ENCODE results near the gene SEMG1. TPM values are rescaled to one million over a fixed set of nuclear protein-coding genes. Genes with fewer than 3 reads are reported as not detected.

Gene SEMG1
- total and polyA plus RNA-seq, 8 donors = not detected

DNA sequence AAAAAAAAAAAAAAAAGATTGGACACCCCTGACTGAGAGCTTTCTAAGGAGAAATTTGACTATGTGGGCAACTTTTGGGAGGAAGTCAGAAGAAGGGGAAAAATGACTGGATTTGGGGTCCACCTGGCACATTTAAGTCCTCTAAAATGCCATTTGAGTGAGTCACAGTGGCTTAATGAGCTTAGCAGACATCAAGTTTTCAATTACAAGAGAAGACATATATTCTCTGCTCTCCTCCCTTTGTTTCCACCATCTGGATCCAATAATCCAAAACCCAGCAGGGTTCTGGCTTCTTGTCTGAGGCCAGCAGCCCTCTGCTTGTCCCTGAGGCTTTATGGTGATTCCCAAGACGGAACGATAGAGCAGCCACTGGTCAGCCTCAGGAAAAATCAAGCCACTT lies 25.2 kb upstream of the SEMG1 start:
- Histone ChIP-seq H3K4me3 (no peak overlapping the region), H3K27me3 (no peaks in the 10 kb centered on the region), H3K36me3 (no peaks in the 10 kb centered on the region), H3K9me3 (no peaks in the 10 kb centered on the region), H3K27ac (no peak overlapping the region), H3K4me1 (no peaks in the 10 kb centered on the region)
- TF ChIP-seq POLR2A (IDR thresholded peaks at IDR 0.05) (no peak), EP300 (IDR thresholded peaks at IDR 0.05) (no peak), POLR2AphosphoS5 (IDR thresholded peaks at IDR 0.05) (no peak)
- TF ChIP-seq, protein P1, sequence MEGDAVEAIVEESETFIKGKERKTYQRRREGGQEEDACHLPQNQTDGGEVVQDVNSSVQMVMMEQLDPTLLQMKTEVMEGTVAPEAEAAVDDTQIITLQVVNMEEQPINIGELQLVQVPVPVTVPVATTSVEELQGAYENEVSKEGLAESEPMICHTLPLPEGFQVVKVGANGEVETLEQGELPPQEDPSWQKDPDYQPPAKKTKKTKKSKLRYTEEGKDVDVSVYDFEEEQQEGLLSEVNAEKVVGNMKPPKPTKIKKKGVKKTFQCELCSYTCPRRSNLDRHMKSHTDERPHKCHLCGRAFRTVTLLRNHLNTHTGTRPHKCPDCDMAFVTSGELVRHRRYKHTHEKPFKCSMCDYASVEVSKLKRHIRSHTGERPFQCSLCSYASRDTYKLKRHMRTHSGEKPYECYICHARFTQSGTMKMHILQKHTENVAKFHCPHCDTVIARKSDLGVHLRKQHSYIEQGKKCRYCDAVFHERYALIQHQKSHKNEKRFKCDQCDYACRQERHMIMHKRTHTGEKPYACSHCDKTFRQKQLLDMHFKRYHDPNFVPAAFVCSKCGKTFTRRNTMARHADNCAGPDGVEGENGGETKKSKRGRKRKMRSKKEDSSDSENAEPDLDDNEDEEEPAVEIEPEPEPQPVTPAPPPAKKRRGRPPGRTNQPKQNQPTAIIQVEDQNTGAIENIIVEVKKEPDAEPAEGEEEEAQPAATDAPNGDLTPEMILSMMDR (IDR thresholded peaks at IDR 0.05) = no peak
- DNase-seq = no peak
- WGBS, 5 donors = 80 to 94% (median 90%) methylated on average over 2 of the region's 2 CpGs
- intact Hi-C loops (cut with DNase I; ENCODE audit: low total_unique reads) = no loop called here

DNA sequence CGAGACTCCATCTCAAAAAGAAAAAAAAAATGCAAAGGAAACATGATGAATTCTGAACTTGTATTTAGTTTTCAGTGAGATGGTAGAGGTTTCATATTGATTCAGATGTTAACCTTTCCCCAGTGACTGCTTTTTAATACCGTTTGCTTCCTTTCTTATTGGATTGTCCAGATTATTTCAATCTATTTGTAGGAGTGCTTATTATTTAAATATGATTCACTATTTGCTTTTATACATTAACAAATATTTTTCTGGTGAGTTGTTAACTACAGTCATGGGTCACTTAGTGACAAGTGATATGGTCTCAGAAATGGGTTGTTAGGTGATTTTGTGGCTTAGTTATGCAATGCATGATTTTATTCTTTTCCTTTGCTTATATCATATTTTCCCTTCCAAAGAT lies 23.7 kb upstream of the SEMG1 start:
- no peak for DNase-seq
- WGBS, 5 donors = 54 to 71% (median 66%) methylated on average over 2 of the region's 2 CpGs
- no peaks in the 10 kb centered on the region for H3K9me3 ChIP-seq
- intact Hi-C loops (cut with DNase I; ENCODE audit: low total_unique reads) = no loop called here
- TF ChIP-seq POLR2AphosphoS5 (IDR thresholded peaks at IDR 0.05) (no peak), EP300 (IDR thresholded peaks at IDR 0.05) (no peak), POLR2A (IDR thresholded peaks at IDR 0.05) (no peak)
- TF ChIP-seq, protein P1 (IDR thresholded peaks at IDR 0.05) = no peak
- no peaks in the 10 kb centered on the region for H3K36me3 ChIP-seq
- no peak overlapping the region for H3K27ac ChIP-seq
- no peak overlapping the region for H3K4me3 ChIP-seq
- H3K4me1 ChIP-seq = no peaks in the 10 kb centered on the region
- no peaks in the 10 kb centered on the region for H3K27me3 ChIP-seq

DNA sequence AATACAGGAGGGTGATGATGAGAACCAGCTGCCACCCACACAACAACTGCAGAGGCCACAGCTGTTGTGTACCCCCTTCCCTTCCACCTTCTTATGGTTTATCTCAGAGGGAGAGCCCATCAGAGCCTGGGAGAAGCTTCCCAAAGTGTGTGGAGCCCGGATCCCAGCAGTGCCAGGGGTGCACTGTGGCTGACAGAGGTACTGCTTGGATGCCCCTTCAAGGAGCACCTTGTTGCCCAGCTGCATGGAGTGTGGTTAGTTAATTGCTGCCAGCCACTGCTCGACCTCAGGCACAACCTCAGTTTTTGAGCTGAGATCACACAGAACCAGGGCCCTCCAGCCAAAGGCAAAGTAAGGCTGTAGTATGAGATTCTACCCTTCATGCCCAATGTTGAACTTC lies 19.1 kb upstream of the SEMG1 start:
- WGBS, 5 donors = 40 to 72% (median 67%) methylated on average over 1 to 2 of the region's 2 CpGs
- Histone ChIP-seq H3K27ac (no peak overlapping the region), H3K4me3 (no peak overlapping the region), H3K9me3 (no peaks in the 10 kb centered on the region), H3K36me3 (no peaks in the 10 kb centered on the region), H3K4me1 (no peaks in the 10 kb centered on the region), H3K27me3 (no peaks in the 10 kb centered on the region)
- intact Hi-C loops (cut with DNase I; ENCODE audit: low total_unique reads) = no loop called here
- TF ChIP-seq POLR2A (IDR thresholded peaks at IDR 0.05) = no peak
- no peak for TF ChIP-seq POLR2AphosphoS5 (IDR thresholded peaks at IDR 0.05)
- TF ChIP-seq, protein P1 (IDR thresholded peaks at IDR 0.05) = no peak
- no peak for TF ChIP-seq EP300 (IDR thresholded peaks at IDR 0.05)
- no peak for DNase-seq

DNA sequence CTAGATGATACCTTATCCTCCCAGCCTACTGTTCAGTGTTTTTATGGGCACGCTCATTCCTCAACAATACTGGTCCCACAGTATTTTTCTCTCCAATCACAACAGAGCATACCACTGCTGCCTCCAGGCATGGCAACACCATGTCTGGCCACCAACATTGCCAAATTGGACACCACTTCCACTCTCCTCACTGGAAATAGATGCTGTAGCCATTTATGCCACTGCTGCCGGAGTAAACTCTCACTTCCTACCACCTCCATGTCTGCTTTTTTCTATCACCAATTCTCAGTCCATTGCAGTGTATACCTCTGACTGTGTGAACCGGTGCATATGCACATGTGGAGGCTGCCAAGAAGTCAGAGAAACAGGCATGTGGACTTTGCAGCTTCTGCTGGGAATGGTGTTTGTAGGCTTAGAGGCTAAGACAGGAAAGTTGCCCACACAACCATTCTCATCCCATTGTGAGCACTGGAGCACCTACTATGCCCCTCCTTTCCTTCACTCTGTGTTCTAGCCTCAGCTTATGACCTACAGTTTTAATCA lies 17.7 kb upstream of the SEMG1 start:
- Histone ChIP-seq H3K4me3 (no peak overlapping the region), H3K4me1 (no peaks in the 10 kb centered on the region), H3K36me3 (no peaks in the 10 kb centered on the region), H3K27ac (no peak overlapping the region), H3K27me3 (no peaks in the 10 kb centered on the region), H3K9me3 (no peaks in the 10 kb centered on the region)
- no peak for DNase-seq
- WGBS, 5 donors = 83 to 95% (median 86%) methylated on average over 3 of the region's 3 CpGs
- TF ChIP-seq, protein P1 (IDR thresholded peaks at IDR 0.05) = no peak
- TF ChIP-seq POLR2AphosphoS5 (IDR thresholded peaks at IDR 0.05) (no peak), EP300 (IDR thresholded peaks at IDR 0.05) (no peak), POLR2A (IDR thresholded peaks at IDR 0.05) (no peak)
- intact Hi-C loops (cut with DNase I; ENCODE audit: low total_unique reads) = no loop called here
